Activated T-helper 1 cell treated with anti-CD3 and anti-CD28 coated beads, Interleukin-2, amount 50 U/mL, for 16 hours (primary cell): ENCODE data around the gene LSM2.
"Not testable (repeated sequence)": the region's sequence is repeated elsewhere in the genome, so short reads cannot be mapped to it uniquely, and the experiment has no call there.

Experiments used
- DNase-seq, 2 donors: peaks; one replicate each; pipeline ENCODE4 v3.0.0-alpha.2; 2020; ENCODE audit warnings: low read depth in 1 of 2, low spot score in 1 of 2

Gene LSM2

GRCh38 chr6:31827286-31828079 is 20.7 kb upstream of the LSM2 start, which contains the start of gene HSPA1B:
Gene HSPA1B (plus strand): TSS chr6:31827738. CDS start chr6:31827951, 213 bp downstream.
- peak; percentile 76 to 81 for DNase-seq

GRCh38 chr6:31826793-31827285 is 20.1 kb upstream of the LSM2 start:
- DNase-seq: no peak

- DNase-seq: no peak
These were observed 18.8 kb upstream of the LSM2 start for GRCh38 chr6:31825553-31825952.

DNA sequence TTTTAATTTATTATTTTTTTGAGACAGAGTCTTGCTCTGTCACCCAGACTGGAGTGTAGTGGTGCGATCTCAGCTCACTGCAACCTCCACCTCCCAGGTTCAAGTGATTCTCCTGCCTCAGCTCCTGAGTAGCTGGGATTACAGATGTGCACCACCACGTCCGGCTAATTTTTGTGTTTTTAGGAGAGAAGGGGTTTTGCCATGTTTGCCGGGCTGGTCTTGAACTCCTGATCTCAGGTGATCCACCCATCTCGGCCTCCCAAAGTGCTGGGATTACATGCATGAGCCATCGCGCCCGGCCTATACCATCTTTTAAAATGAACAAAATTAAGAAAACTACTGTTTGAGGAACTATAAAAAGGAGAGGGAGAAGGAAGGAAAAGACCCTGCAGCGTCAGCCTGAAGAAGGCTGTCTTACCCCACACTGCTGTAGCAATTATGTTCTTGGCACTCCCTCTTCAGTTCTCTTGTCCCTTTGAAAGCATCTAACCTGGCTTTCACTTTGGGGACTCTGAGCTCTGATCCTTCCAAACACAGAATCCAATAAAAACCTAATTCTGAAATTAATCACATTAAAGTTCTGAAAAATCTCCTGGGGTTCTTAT is 16.9 kb upstream of the LSM2 start:
- not testable (repeated sequence) for DNase-seq

DNA sequence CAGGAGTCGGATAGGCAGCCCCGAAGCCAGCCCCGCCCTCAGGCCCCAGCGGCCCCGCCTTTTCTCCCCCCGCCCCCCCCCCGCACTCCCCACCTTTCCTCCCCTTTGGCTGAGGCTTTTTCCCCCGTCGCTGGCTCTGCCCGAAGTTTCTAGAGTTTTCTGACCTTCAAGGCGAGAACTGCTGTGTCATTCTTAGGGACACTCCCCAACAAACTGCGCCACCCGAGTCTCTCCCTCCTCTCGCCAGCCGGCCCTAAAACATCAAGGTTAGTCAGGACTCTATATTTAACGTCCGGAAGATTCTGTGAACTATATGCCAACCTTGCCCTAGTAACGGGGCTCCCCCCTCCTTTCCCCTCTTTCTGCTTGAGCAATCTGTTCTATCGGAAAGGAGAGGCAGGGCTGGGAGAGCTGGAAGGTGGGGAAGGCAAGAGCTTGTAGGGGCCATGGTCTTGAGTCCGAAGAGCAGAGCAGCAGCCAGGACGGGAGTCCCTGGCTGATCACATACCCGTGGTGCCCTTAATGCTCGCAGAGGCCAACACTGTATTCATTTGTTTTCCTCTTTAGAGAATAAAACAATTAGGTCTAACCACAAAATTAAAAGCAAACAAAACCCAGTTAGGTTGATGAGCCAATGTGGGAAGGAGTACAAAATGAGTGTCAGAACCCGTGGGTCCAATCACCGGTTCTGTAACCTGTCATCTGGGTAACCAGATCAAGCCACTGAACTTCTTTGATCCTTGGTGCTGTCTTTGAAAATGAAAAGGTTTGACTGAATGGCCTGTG is 15.5 kb upstream of the LSM2 start:
- DNase-seq: peak; percentile 34 to 42

DNA sequence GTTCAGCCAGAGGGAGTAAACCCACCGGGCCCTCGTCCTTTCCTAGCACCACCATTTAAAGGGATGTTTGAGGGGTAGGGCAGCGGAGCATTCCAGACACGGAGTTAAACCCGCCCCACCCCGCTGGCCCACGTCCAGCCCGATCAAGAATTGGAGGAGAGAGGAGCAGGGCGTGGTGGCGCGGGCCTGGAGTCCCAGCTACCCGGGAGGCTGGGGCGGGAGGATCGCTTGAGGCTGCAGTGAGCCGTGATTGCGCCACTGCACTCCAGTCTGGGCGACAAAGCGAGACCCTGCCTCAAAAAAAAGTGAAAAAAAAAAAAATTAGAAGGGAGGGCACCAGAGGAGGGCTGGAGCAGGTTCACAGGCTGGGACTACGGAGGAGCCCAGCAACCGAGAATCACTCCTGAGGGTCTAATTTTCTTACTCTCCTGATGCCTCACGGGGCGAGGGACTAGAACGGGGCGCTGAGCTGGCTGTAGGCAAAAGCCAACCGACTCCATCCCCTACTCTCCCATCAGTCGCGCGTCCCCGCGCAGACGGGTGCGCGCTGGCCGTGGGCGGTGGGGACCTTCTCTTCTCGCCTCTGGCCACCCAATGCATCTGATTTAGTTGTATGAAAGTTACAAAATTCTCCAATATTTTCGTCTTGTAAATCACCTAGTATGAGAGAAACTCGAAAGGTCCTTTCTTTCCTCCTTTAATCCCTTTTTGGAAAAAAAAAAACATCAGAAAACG is 14.7 kb upstream of the LSM2 start:
- peak; percentile 21 to 46 for DNase-seq

- not testable (repeated sequence) for DNase-seq
These were observed 13.6 kb upstream of the LSM2 start for GRCh38 chr6:31820399-31820798.

DNA sequence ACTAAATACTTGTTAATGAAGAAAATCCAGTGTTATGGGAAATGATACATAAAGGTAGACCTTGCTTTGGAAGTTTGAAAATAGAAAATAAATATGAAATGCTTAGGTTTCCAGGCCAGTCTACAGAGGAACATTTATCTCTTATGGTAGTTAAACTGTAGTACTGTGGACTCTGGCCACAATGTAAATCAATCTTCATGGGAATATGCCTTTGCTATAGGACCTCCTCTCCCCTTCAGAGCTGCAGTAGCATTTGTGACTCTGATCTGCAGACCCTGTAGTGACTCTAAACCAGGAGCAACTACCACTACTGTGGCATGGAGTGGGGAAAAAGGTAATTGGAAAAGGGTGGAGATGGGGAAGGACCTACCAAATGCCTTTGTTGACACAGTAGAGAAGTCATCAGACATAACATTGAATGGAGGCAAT is 13.1 kb upstream of the LSM2 start:
- DNase-seq: no peak

GRCh38 chr6:31817929-31818511 is 11.3 kb upstream of the LSM2 start:
- not testable (repeated sequence) for DNase-seq

DNA sequence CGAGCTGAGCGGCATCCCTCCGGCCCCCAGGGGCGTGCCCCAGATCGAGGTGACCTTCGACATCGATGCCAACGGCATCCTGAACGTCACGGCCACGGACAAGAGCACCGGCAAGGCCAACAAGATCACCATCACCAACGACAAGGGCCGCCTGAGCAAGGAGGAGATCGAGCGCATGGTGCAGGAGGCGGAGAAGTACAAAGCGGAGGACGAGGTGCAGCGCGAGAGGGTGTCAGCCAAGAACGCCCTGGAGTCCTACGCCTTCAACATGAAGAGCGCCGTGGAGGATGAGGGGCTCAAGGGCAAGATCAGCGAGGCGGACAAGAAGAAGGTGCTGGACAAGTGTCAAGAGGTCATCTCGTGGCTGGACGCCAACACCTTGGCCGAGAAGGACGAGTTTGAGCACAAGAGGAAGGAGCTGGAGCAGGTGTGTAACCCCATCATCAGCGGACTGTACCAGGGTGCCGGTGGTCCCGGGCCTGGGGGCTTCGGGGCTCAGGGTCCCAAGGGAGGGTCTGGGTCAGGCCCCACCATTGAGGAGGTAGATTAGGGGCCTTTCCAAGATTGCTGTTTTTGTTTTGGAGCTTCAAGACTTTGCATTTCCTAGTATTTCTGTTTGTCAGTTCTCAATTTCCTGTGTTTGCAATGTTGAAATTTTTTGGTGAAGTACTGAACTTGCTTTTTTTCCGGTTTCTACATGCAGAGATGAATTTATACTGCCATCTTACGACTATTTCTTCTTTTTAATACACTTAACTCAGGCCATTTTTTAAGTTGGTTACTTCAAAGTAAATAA is 10.6 kb upstream of the LSM2 start:
- not testable (repeated sequence) for DNase-seq

DNA sequence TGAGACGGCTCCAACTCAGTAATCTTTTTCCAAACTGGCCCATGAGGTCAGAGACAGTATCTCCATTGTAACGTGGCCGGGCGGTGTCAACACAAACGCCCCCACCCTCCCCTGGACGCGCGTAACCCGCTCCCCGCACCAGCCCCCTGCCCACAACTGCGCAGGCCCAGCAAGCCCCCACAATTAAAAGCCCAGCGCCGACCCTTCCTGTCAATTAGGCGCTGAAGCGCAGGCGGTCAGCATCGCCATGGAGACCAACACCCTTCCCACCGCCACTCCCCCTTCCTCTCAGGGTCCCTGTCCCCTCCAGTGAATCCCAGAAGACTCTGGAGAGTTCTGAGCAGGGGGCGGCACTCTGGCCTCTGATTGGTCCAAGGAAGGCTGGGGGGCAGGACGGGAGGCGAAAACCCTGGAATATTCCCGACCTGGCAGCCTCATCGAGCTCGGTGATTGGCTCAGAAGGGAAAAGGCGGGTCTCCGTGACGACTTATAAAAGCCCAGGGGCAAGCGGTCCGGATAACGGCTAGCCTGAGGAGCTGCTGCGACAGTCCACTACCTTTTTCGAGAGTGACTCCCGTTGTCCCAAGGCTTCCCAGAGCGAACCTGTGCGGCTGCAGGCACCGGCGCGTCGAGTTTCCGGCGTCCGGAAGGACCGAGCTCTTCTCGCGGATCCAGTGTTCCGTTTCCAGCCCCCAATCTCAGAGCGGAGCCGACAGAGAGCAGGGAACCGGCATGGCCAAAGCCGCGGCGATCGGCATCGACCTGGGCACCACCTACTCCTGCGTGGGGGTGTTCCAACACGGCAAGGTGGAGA is 8.5 kb upstream of the LSM2 start, which contains the start of the genes HSPA1A and HSPA1L:
Gene HSPA1A, plus strand, starts transcription at position 519 of the 814 bp plus-strand sequence. Its CDS starts 214 bp downstream, at position 733.
Gene HSPA1L, minus strand, starts transcription at position 259 of the 814 bp plus-strand sequence. CDS start 3,311 bp downstream, outside the sequence.
- peak; percentile 43 to 50 for DNase-seq

- DNase-seq: peak; percentile 42 to 54
These were observed 7.9 kb upstream of the LSM2 start for GRCh38 chr6:31814677-31815024.

DNA sequence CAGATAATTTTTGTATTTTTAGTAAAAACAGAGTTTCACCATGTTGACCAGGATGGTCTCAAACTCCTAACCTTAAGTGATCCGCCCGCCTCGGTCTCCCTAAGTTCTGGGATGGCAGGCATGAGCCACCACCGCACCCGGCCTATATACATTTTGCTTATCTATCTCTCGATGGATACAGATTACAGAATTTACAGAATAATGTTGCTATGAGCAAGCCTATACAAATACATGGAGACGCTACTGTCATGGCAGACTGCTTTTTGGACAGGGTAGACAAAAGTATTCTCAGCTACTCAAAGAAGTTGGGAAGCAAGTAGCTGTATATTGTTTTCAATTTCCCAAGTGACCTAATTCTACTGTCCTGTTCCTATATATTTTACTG is 6.7 kb upstream of the LSM2 start:
- DNase-seq: no peak

DNA sequence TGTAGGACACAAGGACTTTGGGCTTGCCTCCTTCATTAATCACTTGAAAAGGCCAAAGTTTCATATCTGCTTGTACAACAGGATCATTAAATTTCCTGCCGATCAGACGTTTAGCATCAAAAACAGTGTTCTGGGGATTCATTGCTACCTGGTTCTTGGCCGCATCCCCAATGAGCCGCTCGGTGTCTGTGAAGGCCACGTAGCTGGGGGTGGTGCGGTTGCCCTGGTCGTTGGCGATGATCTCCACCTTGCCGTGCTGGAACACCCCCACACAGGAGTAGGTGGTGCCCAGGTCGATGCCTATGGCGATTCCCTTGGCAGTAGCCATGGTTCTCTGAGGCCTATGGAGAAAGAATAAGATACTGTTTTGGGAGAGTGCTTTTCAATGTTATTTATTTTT is 4.9 kb upstream of the LSM2 start:
- DNase-seq: no peak

DNA sequence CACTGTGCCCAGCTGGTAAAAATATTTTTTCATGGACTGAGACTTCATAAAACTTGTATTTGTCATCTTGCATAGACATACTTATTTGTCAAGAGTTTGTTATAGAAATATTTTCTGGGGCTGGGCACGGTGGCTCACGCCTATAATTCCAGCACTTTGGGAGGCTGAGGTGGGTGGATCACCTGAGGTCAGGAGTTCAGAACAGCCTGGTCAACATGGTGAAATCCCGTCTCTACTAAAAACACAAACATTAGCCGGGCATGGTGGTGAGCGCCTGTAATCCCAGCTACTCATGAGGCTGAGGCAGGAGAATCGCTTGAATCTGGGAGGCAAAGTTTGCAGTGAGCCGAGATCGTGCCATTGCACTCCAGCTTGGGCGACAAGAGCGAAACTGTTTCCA is 1.8 kb upstream of the LSM2 start:
- DNase-seq: not testable (repeated sequence)

DNA sequence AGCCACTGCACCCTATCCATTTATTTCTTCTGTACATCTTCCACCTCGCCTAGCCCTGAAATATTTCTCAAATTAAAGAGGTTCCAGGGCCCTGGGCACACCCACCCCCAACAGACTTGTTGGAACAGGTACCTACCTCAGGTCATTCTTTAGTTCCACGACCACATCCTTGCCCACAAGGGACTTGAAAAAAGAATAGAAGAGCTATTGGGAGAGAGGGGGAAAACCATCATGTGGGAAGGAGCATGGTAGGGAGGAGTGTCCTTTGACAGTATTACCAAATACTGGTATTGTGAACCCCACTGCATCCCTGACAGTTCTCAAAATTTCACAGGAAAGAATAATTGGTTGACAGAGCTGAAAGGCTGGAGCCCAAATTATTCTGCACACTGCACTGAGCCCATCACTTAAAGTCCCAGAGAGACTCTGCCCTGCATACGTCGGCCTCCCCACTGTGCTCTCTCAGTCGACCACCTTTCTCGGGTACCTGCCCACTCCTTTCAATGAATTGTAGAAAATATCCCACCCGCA is 762 bp downstream of the LSM2 start:
- no peak for DNase-seq

DNA sequence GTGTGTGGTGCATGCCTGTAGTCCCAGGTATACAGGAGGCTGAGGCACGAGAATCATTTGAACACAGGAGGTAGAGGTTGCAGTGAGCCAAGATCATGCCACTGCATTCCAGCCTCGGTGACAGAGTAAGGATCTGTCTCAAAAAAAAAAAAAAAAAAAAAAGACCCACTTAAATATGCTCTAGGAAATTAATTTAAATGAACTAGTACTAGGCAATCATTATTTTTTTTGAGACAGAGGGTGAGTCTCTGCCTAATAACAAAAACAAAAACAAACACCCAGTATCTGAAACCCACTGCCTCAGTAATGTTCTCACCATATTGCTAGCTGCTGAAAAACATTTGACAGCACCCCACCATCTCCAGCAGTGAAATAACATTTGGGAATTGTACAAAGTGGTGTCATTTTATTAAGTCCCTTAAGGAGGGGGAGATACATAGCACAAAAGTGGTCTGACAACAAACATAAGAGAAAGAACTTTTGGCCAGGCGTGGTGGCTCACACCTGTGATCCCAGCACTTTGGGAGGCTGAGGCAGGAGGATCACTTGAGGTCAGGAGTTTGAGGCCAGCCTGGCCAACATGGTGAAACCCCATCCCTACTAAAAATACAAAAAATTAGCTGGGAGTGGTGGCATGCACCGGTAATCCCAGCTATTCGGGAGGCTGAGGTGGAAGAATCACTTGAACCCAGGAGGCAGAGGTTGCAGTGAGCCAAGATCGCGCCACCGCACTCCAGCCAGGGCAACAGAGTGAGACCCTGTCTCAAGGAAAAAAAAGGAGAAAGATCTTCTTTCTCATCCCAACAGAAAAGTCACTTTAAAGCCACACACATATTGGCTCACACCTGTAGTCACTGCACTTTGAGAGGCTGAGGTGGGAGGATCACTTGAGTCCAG is 5.5 kb downstream of the LSM2 start:
- DNase-seq: not testable (repeated sequence)
